IMR-90 (cell line): ENCODE results near the gene ACTRT2.

Source experiments
- MAFK ChIP-seq: IDR thresholded peaks from 2 replicates; pipeline ENCODE4 v1.6.1; 2012; ENCODE audit warnings: low read depth, low read length, improper control_type of control experiment
- POLR2A ChIP-seq: IDR thresholded peaks from 2 replicates; pipeline ENCODE4 v1.6.1; 2012; ENCODE audit warnings: mild to moderate bottlenecking, low read depth, low read length
- RCOR1 ChIP-seq: IDR thresholded peaks from 2 replicates; pipeline ENCODE4 v1.6.1; 2012; ENCODE audit warnings: mild to moderate bottlenecking, low read length, improper control_type of control experiment; ENCODE audit not compliant: insufficient replicate concordance
- TF ChIP-seq, protein P1 (sequence below): fragments of 150-350 bp; IDR thresholded peaks from 2 replicates; pipeline ENCODE4 v1.6.1; 2016; ENCODE audit warnings: low read depth, mild to moderate bottlenecking, low read length, moderate library complexity, borderline replicate concordance

DNA sequence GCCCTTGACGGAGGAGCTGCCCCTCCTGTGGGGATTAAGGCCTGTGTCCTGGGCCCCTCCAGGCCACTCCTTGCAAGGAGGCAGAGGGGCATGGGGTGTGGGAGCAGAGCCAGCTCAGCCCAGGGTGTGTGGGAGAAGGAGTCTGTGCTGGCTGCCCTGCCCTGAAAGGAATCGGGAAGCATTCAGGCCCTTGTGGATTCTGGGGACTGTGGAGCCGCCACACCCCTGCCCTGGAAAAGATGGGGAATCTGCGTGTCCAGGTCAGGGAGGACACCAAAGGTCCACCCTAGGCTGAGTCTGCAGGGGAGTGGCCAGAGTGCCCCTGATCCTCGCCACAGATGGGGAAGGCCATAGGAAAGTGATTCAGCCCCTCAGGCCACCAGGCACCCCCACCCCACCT lies 31.2 kb downstream of the ACTRT2 start:
- no peak for TF ChIP-seq POLR2A
- TF ChIP-seq MAFK: no peak
- TF ChIP-seq, protein P1, sequence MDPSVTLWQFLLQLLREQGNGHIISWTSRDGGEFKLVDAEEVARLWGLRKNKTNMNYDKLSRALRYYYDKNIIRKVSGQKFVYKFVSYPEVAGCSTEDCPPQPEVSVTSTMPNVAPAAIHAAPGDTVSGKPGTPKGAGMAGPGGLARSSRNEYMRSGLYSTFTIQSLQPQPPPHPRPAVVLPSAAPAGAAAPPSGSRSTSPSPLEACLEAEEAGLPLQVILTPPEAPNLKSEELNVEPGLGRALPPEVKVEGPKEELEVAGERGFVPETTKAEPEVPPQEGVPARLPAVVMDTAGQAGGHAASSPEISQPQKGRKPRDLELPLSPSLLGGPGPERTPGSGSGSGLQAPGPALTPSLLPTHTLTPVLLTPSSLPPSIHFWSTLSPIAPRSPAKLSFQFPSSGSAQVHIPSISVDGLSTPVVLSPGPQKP: no peak
- no peak for TF ChIP-seq RCOR1
